B cell (primary cell): ENCODE measurements around the gene TSPAN31. TPM values are rescaled to one million over a fixed set of nuclear protein-coding genes. Genes with fewer than 3 reads are reported as not detected.
A peak's percentile ranks its signal among the peaks of the same experiment; 100 is the strongest.

Source experiments
- ATAC-seq: fragments of 200-7000 bp; cut with Tn5 transposase; one replicate; pipeline ENCODE4 v1.10.0; 2021; ENCODE audit warnings: low read depth, mild to moderate bottlenecking, moderate number of reproducible peaks, moderate library complexity
- CTCF ChIA-PET: fragments of 350-600 bp; sonication (Branson Sonifier 250); formaldehyde crosslinking; loops from one replicate; lab custom pipeline; 2021; ENCODE audit warnings: antibody characterized with exemption, inconsistent platforms; lab: Charles Lee
- POLR2A ChIA-PET: fragments of 350-600 bp; sonication (Branson Sonifier 250); formaldehyde crosslinking; loops from one replicate; lab custom pipeline; 2021; ENCODE audit warnings: antibody characterized with exemption; lab: Charles Lee
- DNase-seq: peaks from one replicate; pipeline ENCODE4 v3.0.0; 2013
- H2AFZ ChIP-seq: 2 replicates; pipeline ENCODE4 v1.6.1; 2012; ENCODE audit warnings: mild to moderate bottlenecking, low read depth, low read length; ENCODE audit not compliant: insufficient read depth, poor library complexity, severe bottlenecking
- H3K27ac ChIP-seq, 2 donors: 1 replicate in 1 of 2; 2 replicates in 1 of 2; pipeline ENCODE4 v1.5.1; 2012 to 2013; ENCODE audit warnings: low read length in 2 of 2, mild to moderate bottlenecking in 2 of 2, moderate library complexity in 1 of 2
- H3K27me3 ChIP-seq, 4 experiments: fragments of 200-600 bp in 1 of 4; sonication (generic) in 1 of 4; replicated peaks in 1 of 4; 1 replicate in 2 of 4; 2 replicates in 2 of 4; pipeline versions ENCODE4 v1.6.1 to v1.7.0; 2013 to 2016; ENCODE audit warnings: low read length in 3 of 4, mild to moderate bottlenecking in 2 of 4, mixed read lengths in 1 of 4, moderate library complexity in 1 of 4; ENCODE audit not compliant: insufficient read depth in 4 of 4, control insufficient read depth in 3 of 4; ENCODE audit errors: control extremely low read depth in 1 of 4
- H3K36me3 ChIP-seq, 2 experiments: replicated peaks in 1 of 2; 1 replicate in 1 of 2; 2 replicates in 1 of 2; pipeline versions ENCODE4 v1.6.1 to v1.7.1; 2013; ENCODE audit warnings: low read length in 1 of 2; ENCODE audit not compliant: insufficient read depth in 2 of 2, control insufficient read depth in 1 of 2; ENCODE audit errors: control extremely low read depth in 1 of 2, extremely low read depth in 1 of 2
- H3K4me1 ChIP-seq, 2 donors: fragments of 200-600 bp in 1 of 2; sonication (generic) in 1 of 2; 1 replicate in 1 of 2; 2 replicates in 1 of 2; pipeline versions ENCODE4 v1.5.1 to v1.6.1; 2013 to 2017; ENCODE audit warnings: low read length in 2 of 2; ENCODE audit not compliant: control insufficient read depth in 2 of 2, insufficient read depth in 2 of 2
- H3K4me2 ChIP-seq: replicated peaks from 2 replicates; pipeline ENCODE3; 2012; ENCODE audit warnings: mild to moderate bottlenecking, low read depth, low read length; ENCODE audit not compliant: poor library complexity, severe bottlenecking
- H3K4me3 ChIP-seq, 5 experiments: fragments of 200-600 bp in 1 of 5; sonication (generic) in 1 of 5; 1 replicate in 3 of 5; 2 replicates in 2 of 5; pipeline versions ENCODE4 v1.5.1 to v1.7.0; 2011 to 2016; ENCODE audit warnings: low read length in 4 of 5, mild to moderate bottlenecking in 4 of 5, low read depth in 2 of 5, control low read depth in 1 of 5, moderate library complexity in 1 of 5; ENCODE audit not compliant: insufficient read depth in 1 of 5; ENCODE audit errors: control extremely low read depth in 1 of 5, extremely low read depth in 1 of 5
- H3K79me2 ChIP-seq: fragments of 200-600 bp; sonication (generic); one replicate; pipeline ENCODE4 v1.6.0; 2016; ENCODE audit warnings: low read length; ENCODE audit not compliant: control insufficient read depth, insufficient read depth
- H3K9ac ChIP-seq: fragments of 200-600 bp; sonication (generic); 2 replicates; pipeline ENCODE4 v1.6.1; 2017; ENCODE audit warnings: mild to moderate bottlenecking, low read length, moderate library complexity
- H3K9me3 ChIP-seq, 3 donors: one replicate each; pipeline versions ENCODE4 v1.6.1 to v1.7.1; 2013; ENCODE audit warnings: low read length in 2 of 3; ENCODE audit not compliant: control insufficient read depth in 2 of 3, insufficient read depth in 1 of 3; ENCODE audit errors: control extremely low read depth in 1 of 3
- H4K20me1 ChIP-seq: 2 replicates; pipeline ENCODE4 v1.6.0; 2012; ENCODE audit warnings: mild to moderate bottlenecking, low read length; ENCODE audit not compliant: insufficient read depth, control insufficient read depth, poor library complexity, severe bottlenecking
- H3K27ac Mint-ChIP-seq: one replicate; pipeline ENCODE4 v1.8.0; 2021; ENCODE audit warnings: mixed read lengths
- H3K27me3 Mint-ChIP-seq: one replicate; pipeline ENCODE4 v1.8.0; 2021; ENCODE audit warnings: mixed read lengths
- H3K4me1 Mint-ChIP-seq: one replicate; pipeline ENCODE4 v1.8.0; 2021; ENCODE audit warnings: mixed read lengths
- H3K4me3 Mint-ChIP-seq: one replicate; pipeline ENCODE4 v1.8.0; 2021; ENCODE audit warnings: mixed read lengths
- H3K9me3 Mint-ChIP-seq: one replicate; pipeline ENCODE4 v1.8.0; 2022; ENCODE audit warnings: mixed read lengths; ENCODE audit not compliant: insufficient read depth
- CTCF ChIP-seq: fragments of 200-600 bp; IDR thresholded peaks from one replicate; pipeline ENCODE4 v1.8.0; 2022; ENCODE audit warnings: antibody characterized with exemption, mild to moderate bottlenecking
- EZH2 ChIP-seq: IDR thresholded peaks from 2 replicates; pipeline ENCODE4 v1.6.1; 2012; ENCODE audit warnings: borderline replicate concordance, low read depth, mild to moderate bottlenecking, moderate library complexity, low read length; ENCODE audit not compliant: insufficient read depth, poor library complexity, severe bottlenecking
- WGBS: methylation state at CpG from one replicate; pipeline ENCODE4 v1.1.5; 2013; ENCODE audit warnings: missing lambda C conversion rate; ENCODE audit not compliant: insufficient coverage; 5-methylcytosine and 5-hydroxymethylcytosine counted together
- intact Hi-C: fragments of 100-400 bp; cut with micrococcal nuclease; formaldehyde crosslinking; loops from one replicate; pipeline ENCODE4 v1.10.0; 2022
- polyA plus RNA-seq: library from polyadenylated mRNA; depleted of rRNA; stranded (reverse); fragments of >200 nt; gene quantifications from 2 replicates; pipeline ENCODE4 v1.2.3, GENCODE V29; 2012
- total RNA-seq, 2 donors: library from RNA; stranded (reverse); fragments of 120-200 nt in 1 of 2; gene quantifications; 1 replicate in 1 of 2; 2 replicates in 1 of 2; pipeline versions ENCODE4 v1.2.3 to v1.2.4, GENCODE V29; 2013 to 2022

Gene TSPAN31
- total and polyA plus RNA-seq, 2 donors (not counting 1 experiment from before 2014, with no cell fraction given), result 24.0 to 29.6 TPM

GRCh38 chr12:57736741-57737466 lies 7.9 kb upstream of the TSPAN31 start:
- intact Hi-C loops, result no loop called here
- Histone ChIP-seq H3K27me3 (no peaks in the 10 kb centered on the region), H3K4me2 (no peak overlapping the region), H3K4me3 (no peak overlapping the region), H3K9me3 (no peaks in the 10 kb centered on the region), H3K36me3 (peaks cover 0 to 57% of the 10 kb centered on the region in 2 experiments), H3K4me1 (peaks cover 25 to 31% of the 10 kb centered on the region in 2 donors), H4K20me1 (peaks cover 57% of the 10 kb centered on the region), H3K9ac (no peak overlapping the region), H3K79me2 (peaks cover 48% of the 10 kb centered on the region), H3K27ac (no peak overlapping the region), H2AFZ (no peak overlapping the region)
- Mint-ChIP-seq H3K27ac (peak overlapping the region; percentile 57), H3K4me1 (peaks cover 27% of the 10 kb centered on the region), H3K9me3 (no peaks in the 10 kb centered on the region), H3K27me3 (no peaks in the 10 kb centered on the region), H3K4me3 (no peak overlapping the region)
- WGBS, result 99% methylated on average over 31 of the region's 31 CpGs
- POLR2A ChIA-PET, result interaction anchor here (0.6 kb wide), 1 partner anchor 65 kb away, joined by 3 read pairs; no protein-coding TSS in a partner anchor
- CTCF ChIA-PET, result no interaction called here
- no peak for DNase-seq
- no peak for TF ChIP-seq EZH2
- no peak for TF ChIP-seq CTCF
- no peak for ATAC-seq
